GM20000 (cell line): ENCODE data around the gene SPO11.

Experiments
- DNase-seq: peaks from one replicate; pipeline ENCODE4 v3.0.0; 2012; ENCODE audit warnings: low spot score
- CTCF ChIP-seq: IDR thresholded peaks from 2 replicates; pipeline ENCODE4 v1.5.1; 2012; ENCODE audit warnings: mild to moderate bottlenecking, control low read depth; ENCODE audit errors: extremely low read depth, missing control alignments

Gene SPO11

DNA sequence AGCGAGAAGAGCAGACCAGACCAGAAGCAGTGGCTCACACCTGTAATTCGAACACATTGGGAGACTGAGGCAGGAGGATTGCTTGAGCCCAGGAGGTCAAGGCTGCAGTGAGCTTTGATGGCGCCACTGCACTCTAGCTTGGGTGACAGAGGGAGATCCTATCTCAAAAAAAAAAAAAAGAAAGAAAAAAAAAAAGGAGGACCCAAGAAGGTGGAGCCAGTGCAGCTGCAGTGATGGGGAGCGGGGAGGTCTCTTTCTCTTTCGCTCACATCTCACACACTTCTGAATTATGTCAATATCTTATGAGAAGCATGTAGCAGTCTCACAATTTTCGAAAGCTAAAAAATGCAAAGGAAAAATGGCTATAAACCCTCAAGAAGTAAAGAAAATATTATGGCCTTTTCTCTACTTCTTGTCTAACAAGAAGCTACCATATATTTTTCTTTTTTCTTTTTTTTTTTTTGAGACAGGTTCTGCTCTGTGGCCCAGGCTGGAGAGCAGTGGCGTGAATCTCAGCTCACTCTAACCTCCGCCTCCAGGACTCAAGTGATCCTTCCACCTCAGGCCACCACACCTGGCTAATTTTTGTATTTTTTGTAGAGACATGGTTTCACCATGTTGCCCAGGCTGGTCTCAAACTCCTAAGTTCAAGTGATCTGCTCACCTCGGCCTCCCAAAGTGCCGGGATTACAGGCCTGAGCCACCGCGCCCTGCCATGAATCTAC lies 3.8 kb upstream of the SPO11 start:
- no peak for DNase-seq
- no peak for TF ChIP-seq CTCF

DNA sequence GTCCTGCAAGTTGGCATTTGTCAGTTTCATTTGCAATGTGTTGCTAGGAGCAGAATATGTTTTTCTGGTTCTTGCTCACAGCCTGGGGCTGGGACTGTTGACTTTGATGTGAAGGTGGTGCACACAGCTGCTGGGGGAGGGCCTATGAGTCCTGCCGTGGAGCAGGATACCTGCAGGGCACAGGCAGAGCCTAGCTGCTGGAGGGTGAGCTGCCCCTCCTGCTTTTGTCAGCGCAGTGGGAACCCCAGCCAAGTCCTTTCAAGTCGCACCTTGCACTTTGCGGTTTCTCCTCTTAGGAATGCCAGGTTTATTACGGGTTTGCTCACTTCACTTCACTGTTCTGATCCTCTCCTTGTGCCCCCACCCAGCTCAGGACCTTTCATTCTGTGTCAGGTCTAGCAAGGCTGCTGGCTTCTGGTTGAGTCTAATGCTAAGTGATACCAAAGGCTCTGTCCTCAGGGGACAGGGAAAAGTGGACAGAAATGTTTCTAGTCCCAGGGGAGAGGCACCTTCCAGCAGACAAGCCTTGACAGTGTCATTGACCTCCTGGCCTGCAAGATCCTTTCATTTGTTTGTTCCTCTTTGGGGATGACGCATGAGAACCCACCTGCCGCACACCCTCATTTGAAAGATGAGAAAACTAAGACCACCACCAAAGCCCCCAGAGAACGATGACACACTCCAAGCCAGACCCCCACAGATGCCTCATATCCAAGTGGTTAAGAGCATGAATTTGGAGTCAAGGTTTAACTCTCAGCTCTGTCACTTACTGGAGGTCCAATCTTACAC lies 2.7 kb upstream of the SPO11 start:
- no peak for TF ChIP-seq CTCF
- DNase-seq = no peak

DNA sequence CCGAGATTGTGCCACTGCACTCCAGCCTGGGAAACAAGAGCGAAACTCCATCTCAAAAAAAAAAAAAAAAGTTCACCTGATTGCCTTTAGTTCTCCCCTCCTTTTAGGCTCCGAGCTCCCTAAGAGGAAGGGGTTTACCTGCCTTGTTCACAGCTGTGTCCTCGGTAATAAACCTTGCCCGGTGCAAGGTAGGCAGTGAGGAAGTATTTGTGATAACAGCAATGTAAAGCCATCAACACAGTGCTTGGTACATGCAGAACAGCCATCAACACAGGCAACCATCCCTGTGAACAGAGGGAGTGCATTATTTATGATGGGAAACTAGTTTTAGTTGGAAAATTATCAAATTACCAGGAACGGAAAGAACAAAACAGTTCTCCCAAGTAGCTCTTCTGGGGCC lies 1.8 kb upstream of the SPO11 start:
- DNase-seq = no peak
- TF ChIP-seq CTCF = no peak

- no peak for TF ChIP-seq CTCF
- DNase-seq = no peak
These were observed 1.4 kb downstream of the SPO11 start for GRCh38 chr20:57330998-57331397.

DNA sequence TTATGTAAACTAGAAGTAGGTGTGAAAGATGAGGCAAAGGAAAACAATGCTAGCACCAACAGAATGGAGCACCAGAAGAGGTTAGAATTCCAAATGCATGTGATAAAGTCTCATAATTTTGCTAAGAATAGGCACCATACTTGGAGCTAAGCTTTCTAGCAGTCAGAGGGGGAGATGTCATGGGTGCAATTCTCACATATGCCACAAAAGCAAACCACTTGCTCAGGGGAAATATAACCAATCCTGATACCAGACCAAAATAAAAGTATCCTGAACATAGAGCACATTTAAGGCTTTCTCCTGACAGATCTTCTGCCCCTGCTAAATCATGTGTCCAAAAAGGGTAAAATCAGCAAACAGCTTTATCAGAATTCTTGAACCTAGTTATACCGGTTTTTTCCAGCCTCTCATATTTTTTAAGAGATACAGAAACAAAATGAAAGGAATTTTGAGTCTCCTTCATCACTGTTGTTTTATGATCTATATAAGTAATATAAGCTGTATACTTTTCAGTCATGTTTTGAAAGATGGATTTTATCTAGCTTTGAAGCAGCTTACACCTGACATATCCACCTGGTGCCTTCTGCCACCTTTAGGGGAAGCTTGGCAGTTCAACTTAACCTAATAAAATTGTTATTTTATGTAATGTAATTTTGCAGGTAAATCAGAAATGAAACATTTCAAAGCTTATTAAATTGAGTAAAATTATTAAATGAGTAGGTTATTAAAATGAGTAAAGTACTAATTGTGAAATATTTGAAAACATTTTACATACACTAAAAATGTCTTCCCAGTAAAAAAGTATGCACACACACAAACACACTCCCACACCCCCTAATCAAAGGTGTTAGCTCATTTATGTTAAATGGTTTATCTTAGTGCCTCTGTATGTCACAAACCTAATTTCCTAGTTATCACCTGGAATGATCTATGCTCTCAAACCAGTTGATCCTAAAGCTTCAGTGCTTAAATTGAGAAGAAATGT lies 2.8 kb downstream of the SPO11 start:
- TF ChIP-seq CTCF = no peak
- no peak for DNase-seq

GRCh38 chr20:57335392-57335791 lies 5.8 kb downstream of the SPO11 start:
- no peak for DNase-seq
- no peak for TF ChIP-seq CTCF

- no peak for TF ChIP-seq CTCF
- no peak for DNase-seq
These were observed 12.1 kb downstream of the SPO11 start for GRCh38 chr20:57341663-57342062.
